HG03378 (cell line): ENCODE data around the gene EFCAB14.
"Not testable (repeated sequence)": the region's sequence is repeated elsewhere in the genome, so short reads cannot be mapped to it uniquely, and the experiment has no call there.

Source experiments
- ATAC-seq: cut with Tn5 transposase; IDR thresholded peaks from one replicate; pipeline ENCODE4 v1.9.1; 2021; ENCODE audit warnings: mild to moderate bottlenecking, moderate library complexity; ENCODE audit not compliant: unreplicated experiment

Gene EFCAB14

DNA sequence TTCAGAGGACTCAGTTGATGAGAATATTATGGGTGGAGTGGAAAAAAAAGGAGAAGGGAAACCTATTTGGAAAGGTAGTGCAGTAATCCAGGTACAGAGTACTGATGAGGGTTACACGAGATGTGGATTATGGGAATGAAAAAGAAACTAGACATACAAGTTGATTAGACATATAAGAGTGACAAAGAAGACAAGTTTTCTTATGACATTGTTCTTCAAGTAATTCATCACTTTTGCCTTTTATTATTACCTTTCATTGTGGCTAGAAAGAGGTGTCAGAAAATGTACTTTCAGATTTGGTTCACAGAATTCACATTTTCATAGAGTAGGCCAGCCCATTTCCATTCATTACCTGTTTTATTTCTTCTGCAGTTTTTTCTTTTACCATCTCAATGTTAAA, 61.1 kb downstream of the EFCAB14 start:
- ATAC-seq, result no peak

DNA sequence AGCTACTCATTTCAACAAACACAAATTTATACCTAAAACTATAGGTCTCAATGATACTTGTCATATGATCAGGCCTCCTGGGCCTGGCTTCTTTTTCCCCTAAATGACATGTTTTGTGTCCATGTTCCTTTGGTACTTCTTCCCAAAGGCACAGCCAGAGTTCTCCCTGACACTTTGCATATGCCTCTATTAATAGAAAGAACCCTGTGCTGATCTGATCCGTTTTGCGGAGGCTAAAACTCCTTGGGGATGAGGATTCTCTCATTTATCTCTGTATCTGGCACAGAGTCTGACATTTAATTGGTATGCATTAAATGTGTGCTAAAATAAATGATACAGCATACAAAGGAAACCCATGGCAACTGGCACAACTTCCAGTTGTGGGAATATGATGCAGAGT, 62.3 kb downstream of the EFCAB14 start:
- no peak for ATAC-seq

GRCh38 chr1:46655848-46656247, 63.1 kb downstream of the EFCAB14 start:
- ATAC-seq, result no peak

- not testable (repeated sequence) for ATAC-seq
Measured at GRCh38 chr1:46654698-46655097, 64.2 kb downstream of the EFCAB14 start.

- no peak for ATAC-seq
Measured at GRCh38 chr1:46654012-46654411, 64.9 kb downstream of the EFCAB14 start.

GRCh38 chr1:46653405-46653958, 65.4 kb downstream of the EFCAB14 start:
- ATAC-seq, result no peak

DNA sequence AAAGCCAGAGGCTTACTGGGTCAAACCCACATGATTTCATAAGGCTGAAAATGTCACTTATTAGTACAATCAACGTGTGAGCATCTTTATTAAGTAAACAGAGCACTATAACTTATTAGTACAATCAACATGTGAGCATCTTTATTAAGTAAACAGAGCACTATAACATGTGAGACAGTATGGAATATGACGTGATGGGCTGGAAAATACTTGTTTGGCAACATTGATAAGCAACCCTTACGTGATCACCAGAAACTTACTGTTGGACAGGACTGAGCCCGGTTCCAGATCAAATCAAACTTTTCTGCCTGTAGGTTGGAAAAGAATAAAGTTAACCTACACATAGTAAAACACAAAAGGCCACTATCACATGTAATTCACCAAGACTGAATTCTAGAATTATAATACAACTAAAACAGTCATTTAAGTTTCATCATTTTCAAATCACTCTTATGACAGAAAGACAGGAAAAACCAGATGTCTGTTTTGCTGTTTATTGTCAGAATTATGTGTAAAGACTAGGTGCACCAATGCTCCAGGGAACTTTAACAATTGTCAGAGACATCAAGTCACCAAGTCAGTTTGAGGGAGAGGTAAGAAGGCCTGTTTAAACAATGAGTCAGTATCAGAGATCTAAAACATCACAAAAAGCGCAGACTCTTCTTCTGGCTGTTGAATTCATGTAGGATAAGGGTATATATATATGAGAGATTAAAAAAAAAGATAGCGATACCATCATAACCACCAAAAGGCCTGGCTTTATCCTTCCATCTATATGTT, 66.4 kb downstream of the EFCAB14 start:
- ATAC-seq, result no peak

DNA sequence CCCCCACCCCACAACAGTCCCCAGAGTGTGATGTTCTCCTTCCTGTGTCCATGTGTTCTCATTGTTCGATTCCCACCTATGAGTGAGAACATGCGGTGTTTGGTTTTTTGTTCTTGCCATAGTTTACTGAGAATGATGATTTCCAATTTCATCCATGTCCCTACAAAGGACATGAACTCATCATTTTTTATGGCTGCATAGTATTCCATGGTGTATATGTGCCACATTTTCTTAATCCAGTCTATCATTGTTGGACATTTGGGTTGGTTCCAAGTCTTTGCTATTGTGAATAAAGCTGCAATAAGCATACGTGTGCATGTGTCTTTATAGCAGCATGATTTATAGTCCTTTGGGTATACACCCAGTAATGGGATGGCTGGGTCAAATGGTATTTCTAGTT, 67.8 kb downstream of the EFCAB14 start:
- ATAC-seq, result not testable (repeated sequence)

DNA sequence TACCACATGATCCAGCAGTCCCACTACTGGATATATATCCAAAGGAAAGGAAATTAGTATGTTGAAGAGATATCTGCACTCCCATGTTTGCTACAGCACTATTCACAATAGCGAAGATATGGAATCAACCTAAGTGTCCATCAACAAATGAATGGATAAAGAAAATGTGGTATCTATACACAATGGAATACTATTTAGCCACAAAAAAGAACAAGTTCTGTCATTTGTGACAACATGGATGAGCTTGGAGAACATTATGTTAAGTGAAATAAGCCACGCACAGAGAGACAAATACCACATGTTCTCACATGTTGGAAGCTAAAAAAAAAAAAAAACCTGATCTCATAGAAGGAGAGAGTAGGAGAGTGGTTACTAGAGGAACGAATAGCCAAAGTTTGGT, 68.4 kb downstream of the EFCAB14 start:
- ATAC-seq, result no peak

DNA sequence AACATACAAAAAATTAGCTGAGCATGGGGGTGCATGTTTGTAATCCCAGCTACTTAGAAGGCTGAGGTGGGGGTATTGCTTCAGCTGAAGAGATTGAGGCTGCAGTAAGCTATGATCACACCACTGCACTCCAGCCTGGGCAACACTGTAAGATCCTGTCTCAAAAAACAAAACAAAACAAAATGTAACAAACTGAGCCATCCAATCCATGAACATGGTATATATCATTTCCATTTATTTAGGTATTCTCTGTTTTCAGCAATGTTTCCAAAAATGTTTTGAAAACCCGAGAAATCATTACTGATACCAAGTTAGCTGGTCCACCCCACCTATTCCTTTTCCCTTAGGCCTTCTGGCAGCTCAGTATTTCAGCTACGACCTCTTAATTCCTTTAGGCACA, 69.2 kb downstream of the EFCAB14 start:
- no peak for ATAC-seq

DNA sequence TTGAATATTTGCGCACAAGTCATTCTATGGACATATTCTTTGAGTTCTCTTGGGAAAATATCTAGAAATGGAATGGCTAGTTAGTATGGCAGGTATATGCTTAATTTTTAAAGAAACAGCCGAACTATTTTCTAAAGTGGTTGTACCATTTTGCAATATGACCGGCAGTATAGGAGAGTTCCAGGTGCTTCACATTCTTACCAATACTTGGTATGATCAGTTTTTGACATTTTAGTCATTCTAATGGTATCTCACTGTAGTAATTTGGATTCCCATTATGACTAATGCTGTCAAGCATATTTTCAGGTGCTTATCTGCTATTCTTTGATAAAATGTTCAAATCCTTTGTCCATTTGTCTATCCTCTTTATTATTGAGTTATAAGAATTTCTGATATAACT, 71.3 kb downstream of the EFCAB14 start:
- ATAC-seq, result no peak

DNA sequence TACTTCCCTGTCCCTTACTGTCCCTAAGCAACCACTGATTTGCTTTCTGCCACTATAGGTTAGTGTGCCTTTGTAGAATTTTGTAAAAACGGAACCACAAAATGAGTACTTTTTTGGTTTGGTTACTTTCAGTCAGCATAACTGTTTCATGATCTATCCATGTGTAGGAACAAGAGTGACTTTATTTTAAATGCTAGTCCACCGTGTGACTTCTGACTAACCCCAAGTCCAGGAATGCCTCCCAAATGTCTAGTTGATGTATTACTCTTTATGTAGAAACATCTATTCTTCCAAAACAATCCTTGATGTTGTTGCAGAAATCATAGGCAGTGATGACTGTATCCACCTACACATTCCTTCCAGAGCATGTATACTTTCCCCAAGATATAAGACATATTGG, 72.1 kb downstream of the EFCAB14 start:
- ATAC-seq, result no peak

DNA sequence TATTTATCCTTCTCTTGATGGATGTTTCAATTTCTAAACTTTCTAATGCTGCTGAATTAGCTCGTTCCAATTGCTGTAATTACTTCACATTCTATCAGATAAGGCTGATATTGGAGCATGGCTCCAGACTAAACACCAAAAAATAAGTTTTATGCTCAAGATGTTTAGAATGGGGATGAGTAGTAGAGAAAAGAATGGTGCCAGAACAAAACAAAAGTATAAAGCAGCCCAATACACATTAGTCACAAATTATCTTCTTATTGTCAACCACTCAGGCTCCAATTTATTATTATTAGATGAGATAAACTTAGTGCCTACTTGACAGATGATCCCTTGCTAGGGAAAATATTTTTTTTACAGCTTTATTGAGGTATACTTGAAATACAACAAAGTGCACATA, 72.6 kb downstream of the EFCAB14 start:
- no peak for ATAC-seq

- no peak for ATAC-seq
Measured at GRCh38 chr1:46645815-46646214, 73.1 kb downstream of the EFCAB14 start.

DNA sequence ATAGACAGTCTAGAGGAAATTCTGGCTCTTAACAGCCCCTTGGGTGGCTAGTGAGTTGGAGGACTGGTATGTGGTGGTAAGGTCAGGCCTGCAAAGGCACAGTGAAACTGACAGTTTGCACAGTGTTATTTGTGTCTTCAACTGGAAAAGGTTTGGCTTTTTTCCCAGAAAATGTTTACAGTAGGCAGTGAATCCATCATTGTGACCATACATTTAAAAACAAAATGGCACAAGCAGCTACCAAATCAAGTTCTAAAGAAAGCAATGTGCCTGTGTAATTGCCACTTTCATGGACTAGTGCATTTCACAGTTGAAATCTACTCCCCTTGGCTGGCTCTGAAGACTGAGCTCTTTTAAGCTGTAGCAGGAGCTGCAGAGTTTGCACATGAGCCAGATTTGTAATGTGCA, 75.5 kb downstream of the EFCAB14 start:
- no peak for ATAC-seq

DNA sequence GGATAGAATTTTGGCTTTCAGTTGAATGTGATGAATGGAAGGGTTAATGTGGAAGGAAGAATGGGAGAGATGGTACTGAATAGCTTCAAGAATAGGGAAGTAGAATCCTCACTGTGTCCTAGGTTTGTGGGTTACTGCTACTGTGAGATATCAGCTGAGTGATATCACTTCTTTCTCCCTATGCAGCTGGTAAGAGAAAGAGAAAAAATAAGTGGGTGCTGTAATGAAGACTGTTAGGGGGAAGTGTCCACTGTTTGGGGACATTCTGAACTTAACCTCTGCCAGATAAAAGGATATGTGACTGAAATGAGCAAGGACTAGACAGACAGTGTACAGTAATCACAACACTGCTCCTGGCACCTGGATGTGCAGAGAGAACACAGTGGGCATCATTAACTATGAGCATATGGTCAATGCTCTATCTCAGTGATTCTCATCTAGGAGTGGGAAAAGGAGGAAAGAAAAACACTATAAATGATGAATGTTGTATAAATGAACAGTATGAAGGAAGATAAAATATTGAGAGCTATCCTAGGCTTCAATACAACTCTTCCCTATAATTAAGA, 76.7 kb downstream of the EFCAB14 start:
- ATAC-seq, result no peak

GRCh38 chr1:46639547-46639946, 79.4 kb downstream of the EFCAB14 start:
- no peak for ATAC-seq

DNA sequence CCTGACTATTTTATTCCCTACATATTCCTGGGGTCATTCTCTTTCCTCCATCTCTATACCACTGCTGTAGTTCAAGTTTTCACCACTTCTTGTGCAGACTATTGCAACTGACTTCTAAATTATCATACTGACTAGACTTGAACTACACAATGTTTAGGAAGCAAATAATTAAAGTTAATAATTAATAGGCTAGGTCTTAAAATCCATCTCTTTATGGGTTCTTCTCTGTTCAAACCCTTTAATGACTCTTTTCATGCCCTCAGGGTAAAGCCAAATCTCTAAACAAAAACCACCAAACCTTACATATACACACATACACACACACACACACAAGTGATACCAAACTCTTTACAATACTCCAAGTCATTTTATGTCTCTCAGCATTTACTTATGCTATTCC, 80.0 kb downstream of the EFCAB14 start:
- ATAC-seq, result no peak

DNA sequence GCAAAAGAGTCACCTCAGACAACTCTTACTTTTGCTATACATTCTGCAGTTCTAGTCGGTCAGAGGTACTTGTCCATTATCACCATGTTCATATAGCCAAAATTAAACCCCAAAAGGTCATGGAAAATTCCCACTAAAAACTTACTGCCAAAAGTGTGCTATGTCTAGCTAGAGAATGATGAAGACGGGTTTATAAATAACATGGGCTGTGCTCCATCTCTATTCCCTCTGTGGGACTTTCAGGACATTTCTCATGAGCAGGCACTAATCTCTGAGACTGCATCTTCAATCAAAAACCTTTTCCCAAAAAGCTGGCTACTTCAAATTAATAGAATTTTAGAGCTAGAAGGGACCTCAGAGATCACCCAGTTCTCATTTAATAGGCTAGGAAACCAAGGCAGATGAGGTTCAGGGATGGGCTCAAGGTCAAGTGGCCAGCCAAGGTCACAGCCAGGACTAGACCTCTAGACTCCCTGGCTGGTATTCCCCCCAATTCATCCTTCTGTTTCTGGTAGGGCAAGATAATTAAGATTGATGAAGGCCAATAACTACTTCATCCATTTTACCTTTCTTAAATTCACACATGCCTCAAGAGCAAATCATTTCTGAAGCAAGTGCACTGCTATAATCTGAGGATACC, 81.3 kb downstream of the EFCAB14 start:
- ATAC-seq, result no peak

- no peak for ATAC-seq
Measured at GRCh38 chr1:46635205-46635604, 83.7 kb downstream of the EFCAB14 start.

- no peak for ATAC-seq
Measured at GRCh38 chr1:46630719-46631118, 88.2 kb downstream of the EFCAB14 start.
